Erythroblast (primary cell): ENCODE data around the gene TRAPPC6A.

Source experiments
- GATA1 ChIP-seq: IDR thresholded peaks from 2 replicates; pipeline ENCODE4 v1.6.1; 2011; ENCODE audit warnings: low read depth, mild to moderate bottlenecking, control low read depth, low read length, moderate library complexity
- POLR2A ChIP-seq: IDR thresholded peaks from 2 replicates; pipeline ENCODE4 v1.6.1; 2011; ENCODE audit warnings: mild to moderate bottlenecking, low read length

DNA sequence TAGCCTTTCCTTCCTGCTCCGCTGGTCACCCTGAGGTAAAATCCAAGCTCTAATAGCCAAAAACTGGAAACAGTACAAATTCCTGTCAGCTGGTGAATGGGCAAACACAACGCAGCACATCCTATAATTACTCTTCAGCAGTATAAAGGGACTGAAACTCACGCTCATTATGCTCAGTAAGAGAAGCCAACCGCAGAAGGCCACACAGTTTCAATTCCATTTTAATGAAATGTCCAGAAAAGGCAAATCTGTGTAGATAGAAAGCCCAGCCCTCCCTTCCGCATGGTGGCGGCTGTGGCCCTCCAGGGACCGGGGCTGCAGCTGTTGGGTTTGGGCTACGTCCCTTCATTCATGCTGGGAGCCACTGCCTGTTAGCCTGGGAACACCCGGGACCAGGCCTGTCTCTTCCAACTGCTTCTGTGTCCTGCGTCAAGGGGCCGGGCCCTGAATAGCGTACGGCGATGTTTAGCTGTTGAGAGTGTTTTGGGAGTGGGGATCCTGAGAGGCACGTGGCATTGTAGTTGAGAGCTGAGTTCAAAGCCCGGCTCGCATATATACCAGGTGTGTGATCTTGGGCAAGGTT is 40.8 kb downstream of the TRAPPC6A start:
- TF ChIP-seq POLR2A = no peak
- TF ChIP-seq GATA1 = no peak
